Thyroid gland (tissue), 4 donors: ENCODE data around the gene TBC1D22A. TPM values are rescaled to one million over a fixed set of nuclear protein-coding genes. Genes with fewer than 3 reads are reported as not detected.

Experiments
- DNase-seq, 2 donors: peaks; one replicate each; pipeline ENCODE4 v3.0.0-alpha.2; 2019
- H3K27ac ChIP-seq, 3 donors: fragments of 200-600 bp; sonication (generic); 1 replicate in 2 of 3; 2 replicates in 1 of 3; pipeline ENCODE4 v1.5.1; 2016 to 2019; ENCODE audit warnings: mild to moderate bottlenecking in 1 of 3, moderate library complexity in 1 of 3
- H3K27me3 ChIP-seq: fragments of 200-600 bp; sonication (generic); one replicate; pipeline ENCODE4 v1.5.1; 2019
- H3K36me3 ChIP-seq, 2 donors: fragments of 200-600 bp; sonication (generic); one replicate each; pipeline ENCODE4 v1.5.1; 2016 to 2019
- H3K4me1 ChIP-seq, 2 donors: fragments of 200-600 bp; sonication (generic); one replicate each; pipeline ENCODE4 v1.5.1; 2017 to 2019
- H3K4me3 ChIP-seq, 3 donors: fragments of 200-600 bp; sonication (generic); replicated peaks in 1 of 3; 1 replicate in 2 of 3; 2 replicates in 1 of 3; pipeline ENCODE4 v1.5.1; 2016; ENCODE audit warnings: mild to moderate bottlenecking in 1 of 3
- H3K9me3 ChIP-seq: fragments of 200-600 bp; sonication (generic); one replicate; pipeline ENCODE4 v1.5.1; 2017
- CTCF ChIP-seq, 6 experiments: fragments of 200-600 bp in 3 of 6; fragments of 450-650 bp in 3 of 6; sonication (generic) in 3 of 6; IDR thresholded peaks; one replicate each; pipeline ENCODE4 v1.5.1; 2016 to 2019; ENCODE audit warnings: antibody characterized with exemption in 6 of 6, mild to moderate bottlenecking in 2 of 6, inconsistent platforms in 1 of 6, moderate library complexity in 1 of 6
- POLR2A ChIP-seq, 2 donors: fragments of 450-650 bp; IDR thresholded peaks; one replicate each; pipeline ENCODE4 v1.6.1; 2017; ENCODE audit warnings: antibody characterized with exemption in 2 of 2, mild to moderate bottlenecking in 2 of 2, moderate library complexity in 1 of 2
- WGBS, 2 donors: methylation state at CpG; one replicate each; pipeline ENCODE4 v1.1.5; 2017; 5-methylcytosine and 5-hydroxymethylcytosine counted together
- intact Hi-C: fragments of 100-400 bp; cut with DNase I; formaldehyde crosslinking; loops from one replicate; pipeline ENCODE4 v1.15.1; 2023
- total RNA-seq, 4 donors: library from RNA; depleted of rRNA; stranded (reverse); fragments of >200 nt; gene quantifications; one replicate each; pipeline ENCODE4 v1.2.3, GENCODE V29; 2016

Gene TBC1D22A
- total RNA-seq, 4 donors from 2014 or later, result 26.7 to 34.6 (median 33.2) TPM

- Histone ChIP-seq H3K27me3 (no peaks in the 10 kb centered on the region), H3K4me1 (peaks cover 0 to 4% of the 10 kb centered on the region in 2 donors), H3K36me3 (no peaks in the 10 kb centered on the region), H3K27ac (no peak overlapping the region), H3K9me3 (no peaks in the 10 kb centered on the region), H3K4me3 (no peak overlapping the region)
- 94 to 95% methylated on average over 17 of the region's 17 CpGs for WGBS, 2 donors
- intact Hi-C loops, result no loop called here
- no peak for DNase-seq
- no peak for TF ChIP-seq POLR2A (IDR thresholded peaks at IDR 0.05)
- no peak for TF ChIP-seq CTCF (IDR thresholded peaks at IDR 0.05)
Measured at GRCh38 chr22:46846150-46846831, 83.8 kb downstream of the TBC1D22A start.

- no peaks in the 10 kb centered on the region for H3K27me3 ChIP-seq
- H3K27ac ChIP-seq, result no peak overlapping the region
- DNase-seq, result no peak
- TF ChIP-seq CTCF (IDR thresholded peaks at IDR 0.05), result no peak
- TF ChIP-seq POLR2A (IDR thresholded peaks at IDR 0.05), result no peak
- H3K4me1 ChIP-seq, result peaks cover 0 to 4% of the 10 kb centered on the region in 2 donors
- intact Hi-C loops, result no loop called here
- no peaks in the 10 kb centered on the region for H3K36me3 ChIP-seq
- no peaks in the 10 kb centered on the region for H3K9me3 ChIP-seq
- no peak overlapping the region for H3K4me3 ChIP-seq
- 92 to 93% methylated on average over 12 of the region's 12 CpGs for WGBS, 2 donors
Measured at GRCh38 chr22:46846832-46847355, 84.4 kb downstream of the TBC1D22A start.

GRCh38 chr22:46848197-46848596 lies 85.7 kb downstream of the TBC1D22A start:
- Histone ChIP-seq H3K27me3 (no peaks in the 10 kb centered on the region), H3K9me3 (no peaks in the 10 kb centered on the region), H3K4me1 (peaks cover 0 to 4% of the 10 kb centered on the region in 2 donors), H3K27ac (no peak overlapping the region), H3K36me3 (no peaks in the 10 kb centered on the region), H3K4me3 (no peak overlapping the region)
- no peak for DNase-seq
- intact Hi-C loops, result no loop called here
- WGBS, 2 donors, result 83% methylated on average over 11 of the region's 11 CpGs
- TF ChIP-seq POLR2A (IDR thresholded peaks at IDR 0.05) (no peak), CTCF (IDR thresholded peaks at IDR 0.05) (no peak)

- TF ChIP-seq POLR2A (IDR thresholded peaks at IDR 0.05) (no peak), CTCF (IDR thresholded peaks at IDR 0.05) (no peak)
- DNase-seq, result no peak
- Histone ChIP-seq H3K9me3 (no peaks in the 10 kb centered on the region), H3K4me1 (peaks cover 0 to 4% of the 10 kb centered on the region in 2 donors), H3K4me3 (no peak overlapping the region), H3K27ac (no peak overlapping the region), H3K27me3 (no peaks in the 10 kb centered on the region), H3K36me3 (no peaks in the 10 kb centered on the region)
- intact Hi-C loops, result no loop called here
- 75 to 83% methylated on average over 5 to 6 of the region's 6 CpGs for WGBS, 2 donors
Measured at GRCh38 chr22:46849101-46849500, 86.7 kb downstream of the TBC1D22A start.

- no peak for DNase-seq
Measured at GRCh38 chr22:46849951-46850350, 87.5 kb downstream of the TBC1D22A start.

More at GRCh38 chr22:46849951-46850350, 87.5 kb downstream of the TBC1D22A start:
- H3K4me1 ChIP-seq, result peaks cover 0 to 4% of the 10 kb centered on the region in 2 donors
- H3K36me3 ChIP-seq, result no peaks in the 10 kb centered on the region
- H3K27me3 ChIP-seq, result no peaks in the 10 kb centered on the region
- no peak overlapping the region for H3K27ac ChIP-seq
- TF ChIP-seq CTCF (IDR thresholded peaks at IDR 0.05) (no peak), POLR2A (IDR thresholded peaks at IDR 0.05) (no peak)
- intact Hi-C loops, result no loop called here
- WGBS, 2 donors, result 88 to 91% methylated on average over 6 of the region's 6 CpGs
- H3K9me3 ChIP-seq, result no peaks in the 10 kb centered on the region
- no peak overlapping the region for H3K4me3 ChIP-seq
